ENCODE results near the gene MICAL3. TPM values are rescaled to one million over a fixed set of nuclear protein-coding genes. Genes with fewer than 3 reads are reported as not detected.

Gene MICAL3
- total and polyA plus RNA-seq, 2 of the 8 experiments (the other 6 are each of a cell fraction or from before 2014, with no cell fraction given): 8.3 to 41.8 TPM

- H3K4me3 ChIP-seq (ENCODE audit: extremely low read depth in 1 of 4, insufficient read depth in 2 of 4, low read depth in 3 of 4, low read length in 4 of 4): no peak overlapping the region
- TF ChIP-seq PHF8 (conservative IDR thresholded peaks at IDR 0.05; ENCODE audit: low read depth, low read length) (no peak), SP2 (IDR thresholded peaks at IDR 0.05; ENCODE audit: low read length) (no peak), SUZ12 (IDR thresholded peaks at IDR 0.05; ENCODE audit: low read length) (no peak), GTF2F1 (IDR thresholded peaks at IDR 0.05; ENCODE audit: borderline replicate concordance, low read depth, low read length) (no peak), SRF (IDR thresholded peaks at IDR 0.05; ENCODE audit: low read depth, low read length) (no peak), ASH2L (IDR thresholded peaks at IDR 0.05; ENCODE audit: low read length) (no peak), RAD21 (IDR thresholded peaks at IDR 0.05 in 1 of 2, conservative IDR thresholded peaks at IDR 0.05 in 1 of 2; ENCODE audit: low read depth in 2 of 2, low read length in 2 of 2) (no peak), TBP (IDR thresholded peaks at IDR 0.05; ENCODE audit: low read depth, low read length) (no peak), GABPA (IDR thresholded peaks at IDR 0.05; ENCODE audit: borderline replicate concordance, insufficient read depth, low read length) (no peak)
- H4K20me1 ChIP-seq (replicated peaks in 1 of 2; ENCODE audit: control insufficient read depth in 1 of 2, insufficient read depth in 2 of 2, low read length in 2 of 2): peaks cover 1% of the 10 kb centered on the region in 2 experiments
- H3K4me2 ChIP-seq (ENCODE audit: insufficient read depth in 1 of 2, low read depth in 2 of 2, low read length in 2 of 2): no peak overlapping the region
- no peak overlapping the region for H3K4ac ChIP-seq (replicated peaks; ENCODE audit: insufficient read length, low read depth, low read length)
- WGBS, 2 experiments (ENCODE audit: extremely low coverage in 1 of 2, insufficient coverage in 1 of 2, insufficient read length in 1 of 2, insufficient replicate concordance in 2 of 2, low coverage in 1 of 2, low lambda C conversion rate in 2 of 2, missing lambda C conversion rate in 1 of 2): no CpG with 5 or more reads among the region's 2 CpGs
- H3K79me1 ChIP-seq (ENCODE audit: low read depth, low read length): no peaks in the 10 kb centered on the region
- no peak for FAIRE-seq
- H2AK5ac ChIP-seq (ENCODE audit: low read depth, low read length): no peak overlapping the region
- H4K5ac ChIP-seq (ENCODE audit: insufficient read length, low read depth, low read length): no peak overlapping the region
- no peak overlapping the region for H3K56ac ChIP-seq (replicated peaks; ENCODE audit: insufficient read length, low read depth, low read length)
- peaks cover 0 to under 1% (median under 1%) of the 10 kb centered on the region in 4 experiments; a peak in 3 of 7 replicates for H3K4me1 ChIP-seq (replicated peaks in 1 of 4; ENCODE audit: control insufficient read depth in 3 of 4, insufficient read depth in 4 of 4, low read length in 3 of 4)
- DNase-seq (ENCODE audit: low read depth in 1 of 2, low spot score in 2 of 2): no peak
- H2BK15ac ChIP-seq (ENCODE audit: low read length): no peak overlapping the region
- peaks cover 10 to 21% (median 13%) of the 10 kb centered on the region in 4 experiments for H3K27me3 ChIP-seq (replicated peaks in 1 of 4; ENCODE audit: control insufficient read depth in 3 of 4, extremely low read depth in 1 of 4, insufficient read depth in 3 of 4, low read length in 3 of 4)
- no peaks in the 10 kb centered on the region for H3K79me2 ChIP-seq (ENCODE audit: control insufficient read depth in 1 of 2, insufficient read depth in 2 of 2, low read length in 2 of 2)
- no peak overlapping the region for H4K8ac ChIP-seq (ENCODE audit: extremely low read depth, insufficient read depth, low read length)
- no peak overlapping the region for H3K9ac ChIP-seq (replicated peaks in 1 of 4; ENCODE audit: extremely low read depth in 1 of 4, low read depth in 3 of 4, low read length in 3 of 4)
- ChIA-PET POLR2A (ENCODE audit: partially characterized antibody) (no interaction called here), CTCF (ENCODE audit: partially characterized antibody) (interaction anchor here (0.7 to 2.2 kb wide), 5 partner anchors 18 to 200 kb away, joined by 3 to 9 read pairs (median 4); no protein-coding TSS in a partner anchor)
- H3K23me2 ChIP-seq (ENCODE audit: low read depth, low read length): no peaks in the 10 kb centered on the region; the same call in 1 of the 2 replicates
- no peaks in the 10 kb centered on the region for H3K36me3 ChIP-seq (ENCODE audit: control insufficient read depth in 2 of 4, insufficient read depth in 4 of 4, low read length in 3 of 4)
- H2BK5ac ChIP-seq (ENCODE audit: low read depth, low read length): no peak overlapping the region
- no peak overlapping the region for H4K91ac ChIP-seq (replicated peaks; ENCODE audit: insufficient read length, low read length)
- no peaks in the 10 kb centered on the region for H3K9me3 ChIP-seq (ENCODE audit: insufficient read depth in 2 of 2, low read depth in 1 of 2, low read length in 1 of 2)
- H3K14ac ChIP-seq (ENCODE audit: insufficient read length): no peak overlapping the region
- H3K27ac ChIP-seq (ENCODE audit: low read depth, low read length): no peak overlapping the region
- no peak overlapping the region for H2BK20ac ChIP-seq (ENCODE audit: low read length)
- no peak overlapping the region for H3K18ac ChIP-seq (ENCODE audit: extremely low read depth, low read length)
- no peak overlapping the region for H2BK120ac ChIP-seq (replicated peaks; ENCODE audit: low read depth, low read length)
- no peak overlapping the region for H3K23ac ChIP-seq (ENCODE audit: insufficient read length)
- H2BK12ac ChIP-seq (ENCODE audit: low read depth, low read length): no peak overlapping the region
- no peak overlapping the region for H2AFZ ChIP-seq (ENCODE audit: low read length)
These were observed 5.4 kb upstream of the MICAL3 start for GRCh38 chr22:18029686-18030267.
